MM.1S (cell line): ENCODE measurements around the gene MTA3.

Source experiments
- DNase-seq: peaks from one replicate; pipeline ENCODE4 v3.0.0-alpha.2; 2015
- H2AFZ ChIP-seq: fragments of 300-600 bp; sonication (generic); 2 replicates; pipeline ENCODE4 v1.6.0; 2016; ENCODE audit warnings: antibody characterized with exemption, low read length
- H3F3A ChIP-seq: fragments of 300-600 bp; sonication (generic); 2 replicates; pipeline ENCODE4 v1.6.1; 2016; ENCODE audit warnings: mild to moderate bottlenecking, antibody characterized with exemption, low read length, moderate library complexity, mixed read lengths; ENCODE audit not compliant: insufficient read depth
- H3K27ac ChIP-seq: fragments of 300-600 bp; sonication (generic); 2 replicates; pipeline ENCODE4 v1.5.1; 2016; ENCODE audit warnings: mild to moderate bottlenecking, low read length
- H3K27me3 ChIP-seq: fragments of 300-600 bp; sonication (generic); replicated peaks from 2 replicates; pipeline ENCODE4 v1.6.0; 2016; ENCODE audit warnings: low read length; ENCODE audit not compliant: insufficient read depth
- H3K36me3 ChIP-seq: fragments of 300-600 bp; sonication (generic); replicated peaks from 2 replicates; pipeline ENCODE4 v1.6.1; 2016; ENCODE audit warnings: mild to moderate bottlenecking, low read length, mixed read lengths; ENCODE audit not compliant: insufficient read depth
- H3K4me1 ChIP-seq: fragments of 300-600 bp; sonication (generic); 2 replicates; pipeline ENCODE4 v1.6.1; 2016; ENCODE audit warnings: low read length, mixed read lengths
- H3K4me2 ChIP-seq: fragments of 300-600 bp; sonication (generic); 2 replicates; pipeline ENCODE4 v1.6.0; 2016; ENCODE audit warnings: low read depth, low read length
- H3K4me3 ChIP-seq: fragments of 300-600 bp; sonication (generic); 2 replicates; pipeline ENCODE4 v1.5.1; 2016; ENCODE audit warnings: low read length, mixed read lengths
- H3K79me2 ChIP-seq: fragments of 300-600 bp; sonication (generic); 2 replicates; pipeline ENCODE4 v1.6.1; 2016; ENCODE audit warnings: mixed run types, low read length, mixed read lengths
- H3K9ac ChIP-seq: fragments of 300-600 bp; sonication (generic); 2 replicates; pipeline ENCODE4 v1.6.1; 2016; ENCODE audit warnings: low read length, mixed read lengths
- H3K9me2 ChIP-seq: fragments of 300-600 bp; sonication (generic); replicated peaks from 2 replicates; pipeline ENCODE4 v1.6.1; 2016; ENCODE audit warnings: mild to moderate bottlenecking, low read length, mixed read lengths; ENCODE audit not compliant: insufficient read depth
- H3K9me3 ChIP-seq: fragments of 300-600 bp; sonication (generic); replicated peaks from 2 replicates; pipeline ENCODE4 v1.6.1; 2016; ENCODE audit warnings: mild to moderate bottlenecking, low read length, mixed read lengths; ENCODE audit not compliant: insufficient read depth
- H4K20me1 ChIP-seq: fragments of 300-600 bp; sonication (generic); 2 replicates; pipeline ENCODE4 v1.6.1; 2016; ENCODE audit warnings: mild to moderate bottlenecking, low read length, moderate library complexity, mixed read lengths; ENCODE audit not compliant: insufficient read depth
- CTCF ChIP-seq: fragments of 300-600 bp; sonication (generic); IDR thresholded peaks from 2 replicates; pipeline ENCODE4 v1.5.1; 2016; ENCODE audit warnings: antibody characterized with exemption, low read length, mixed read lengths
- EZH2 ChIP-seq: fragments of 300-600 bp; sonication (generic); optimal IDR thresholded peaks from 2 replicates; pipeline ENCODE3; 2017; ENCODE audit warnings: low read depth, mild to moderate bottlenecking, antibody characterized with exemption, low read length, mixed read lengths
- EZH2phosphoT487 ChIP-seq: fragments of 300-600 bp; sonication (generic); IDR thresholded peaks from 2 replicates; pipeline ENCODE4 v1.6.1; 2018; ENCODE audit warnings: antibody characterized with exemption, low read length

Gene MTA3

GRCh38 chr2:42706836-42707235 lies 138.4 kb downstream of the MTA3 start:
- no peaks in the 10 kb centered on the region for H3K27me3 ChIP-seq
- no peaks in the 10 kb centered on the region for H3K36me3 ChIP-seq
- H4K20me1 ChIP-seq, result no peaks in the 10 kb centered on the region
- TF ChIP-seq EZH2 (no peak), EZH2phosphoT487 (no peak), CTCF (no peak)
- H3K4me2 ChIP-seq, result no peak overlapping the region
- H3K4me3 ChIP-seq, result no peak overlapping the region
- no peak overlapping the region for H3K27ac ChIP-seq
- H3K79me2 ChIP-seq, result no peaks in the 10 kb centered on the region
- no peaks in the 10 kb centered on the region for H3K9me2 ChIP-seq
- H3K9me3 ChIP-seq, result no peaks in the 10 kb centered on the region
- no peaks in the 10 kb centered on the region for H3K4me1 ChIP-seq
- H3K9ac ChIP-seq, result no peak overlapping the region
- H3F3A ChIP-seq, result no peaks in the 10 kb centered on the region
- DNase-seq, result no peak
- no peak overlapping the region for H2AFZ ChIP-seq

DNA sequence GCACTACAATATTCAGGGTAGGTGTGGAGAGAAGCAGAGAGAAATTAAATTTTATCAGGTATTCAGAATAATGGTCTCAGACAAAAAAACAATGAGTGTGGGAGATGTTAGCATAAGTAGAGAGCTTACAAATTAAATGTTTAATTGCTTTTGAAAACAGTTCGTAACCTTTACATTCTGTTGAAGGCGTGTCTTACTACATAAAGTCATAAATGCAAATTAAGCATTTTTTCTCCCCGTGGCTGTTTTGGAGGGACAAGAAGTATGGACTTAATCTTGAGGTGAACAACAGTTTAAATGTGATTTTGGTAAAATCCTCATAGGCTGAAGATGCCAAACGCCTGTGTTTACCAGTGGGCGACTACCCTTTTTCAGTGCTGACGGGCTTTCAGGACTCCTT lies 139.7 kb downstream of the MTA3 start:
- no peak overlapping the region for H3K4me3 ChIP-seq
- no peak overlapping the region for H2AFZ ChIP-seq
- no peak overlapping the region for H3K4me2 ChIP-seq
- H3K79me2 ChIP-seq, result no peaks in the 10 kb centered on the region
- no peaks in the 10 kb centered on the region for H4K20me1 ChIP-seq
- no peaks in the 10 kb centered on the region for H3K27me3 ChIP-seq
- no peaks in the 10 kb centered on the region for H3F3A ChIP-seq
- no peak overlapping the region for H3K27ac ChIP-seq
- no peaks in the 10 kb centered on the region for H3K4me1 ChIP-seq
- H3K36me3 ChIP-seq, result no peaks in the 10 kb centered on the region
- H3K9ac ChIP-seq, result no peak overlapping the region
- no peak for DNase-seq
- TF ChIP-seq EZH2, result no peak
- no peak for TF ChIP-seq CTCF
- no peak for TF ChIP-seq EZH2phosphoT487
- H3K9me3 ChIP-seq, result no peaks in the 10 kb centered on the region
- no peaks in the 10 kb centered on the region for H3K9me2 ChIP-seq

- H2AFZ ChIP-seq, result no peak overlapping the region
- no peaks in the 10 kb centered on the region for H3F3A ChIP-seq
- no peaks in the 10 kb centered on the region for H3K36me3 ChIP-seq
- H3K4me3 ChIP-seq, result no peak overlapping the region
- no peak overlapping the region for H3K9ac ChIP-seq
- no peak overlapping the region for H3K4me2 ChIP-seq
- H4K20me1 ChIP-seq, result no peaks in the 10 kb centered on the region
- H3K9me2 ChIP-seq, result no peaks in the 10 kb centered on the region
- no peaks in the 10 kb centered on the region for H3K4me1 ChIP-seq
- no peaks in the 10 kb centered on the region for H3K79me2 ChIP-seq
- no peak for DNase-seq
- no peak overlapping the region for H3K27ac ChIP-seq
- H3K9me3 ChIP-seq, result no peaks in the 10 kb centered on the region
- TF ChIP-seq EZH2 (no peak), EZH2phosphoT487 (no peak), CTCF (no peak)
- H3K27me3 ChIP-seq, result no peaks in the 10 kb centered on the region
These were observed 143.5 kb downstream of the MTA3 start for GRCh38 chr2:42711896-42712295.

DNA sequence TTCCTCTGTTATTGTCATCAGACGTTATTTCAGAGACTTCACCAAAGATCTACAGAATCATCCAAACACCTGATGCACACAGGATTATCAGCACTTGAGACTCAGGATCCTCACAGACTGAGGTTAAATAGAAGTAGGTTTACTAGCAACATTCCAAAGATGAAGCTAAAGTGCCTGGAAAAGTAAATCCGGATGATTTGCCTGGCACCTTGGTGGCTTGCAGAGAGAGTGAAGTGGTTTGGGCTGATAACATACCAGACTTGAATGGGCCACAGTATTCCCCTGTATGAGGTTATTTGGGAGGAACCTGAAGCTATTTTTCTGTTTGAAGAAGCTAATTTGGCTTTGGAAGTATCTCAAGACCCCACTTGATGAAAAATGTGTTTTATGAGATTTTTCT lies 144.5 kb downstream of the MTA3 start:
- no peaks in the 10 kb centered on the region for H4K20me1 ChIP-seq
- no peak overlapping the region for H2AFZ ChIP-seq
- H3K27ac ChIP-seq, result no peak overlapping the region
- H3K9me3 ChIP-seq, result no peaks in the 10 kb centered on the region
- H3K36me3 ChIP-seq, result no peaks in the 10 kb centered on the region
- H3K4me3 ChIP-seq, result no peak overlapping the region
- H3K4me1 ChIP-seq, result no peaks in the 10 kb centered on the region
- no peak overlapping the region for H3K4me2 ChIP-seq
- no peaks in the 10 kb centered on the region for H3K9me2 ChIP-seq
- H3F3A ChIP-seq, result no peaks in the 10 kb centered on the region
- H3K9ac ChIP-seq, result no peak overlapping the region
- H3K27me3 ChIP-seq, result no peaks in the 10 kb centered on the region
- DNase-seq, result no peak
- TF ChIP-seq CTCF, result no peak
- TF ChIP-seq EZH2, result no peak
- no peak for TF ChIP-seq EZH2phosphoT487
- no peaks in the 10 kb centered on the region for H3K79me2 ChIP-seq
